ENCODE results near the gene KIAA1549. TPM values are rescaled to one million over a fixed set of nuclear protein-coding genes. Genes with fewer than 3 reads are reported as not detected.
"Not testable (repeated sequence)": the region's sequence is repeated elsewhere in the genome, so short reads cannot be mapped to it uniquely, and the experiment has no call there.

Gene KIAA1549
- total RNA-seq, 1 donor from 2014 or later: 2.1 TPM

- ATAC-seq (ENCODE audit: poor library complexity): no peak
- intact Hi-C loops (cut with DNase I): no loop called here
- no peak for DNase-seq
Observed at GRCh38 chr7:138804618-138805017, 176.6 kb downstream of the KIAA1549 start.

- DNase-seq: no peak
- ATAC-seq (ENCODE audit: poor library complexity): no peak
- intact Hi-C loops (cut with DNase I): no loop called here
Observed at GRCh38 chr7:138802706-138803105, 178.5 kb downstream of the KIAA1549 start.

DNA sequence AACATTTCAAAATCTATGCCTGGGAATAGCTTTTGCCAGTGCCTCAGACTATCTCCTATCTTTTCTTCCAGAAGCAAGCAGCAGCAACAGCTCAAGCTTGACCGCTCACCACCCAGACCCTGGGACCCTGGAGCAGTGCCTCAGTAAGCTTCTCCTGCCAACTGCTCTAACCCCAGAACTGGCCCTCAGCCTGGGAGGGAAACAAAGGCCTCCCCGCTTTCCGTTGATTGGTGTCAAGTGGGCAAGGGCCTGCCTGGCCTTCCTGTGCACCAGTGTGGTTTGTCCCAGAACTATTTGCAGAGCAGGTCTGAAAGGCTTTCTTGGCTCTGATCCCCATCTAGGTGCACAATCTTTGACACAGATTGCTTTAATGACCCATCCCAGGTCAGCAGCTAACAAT is 179.9 kb downstream of the KIAA1549 start:
- ATAC-seq (ENCODE audit: poor library complexity) (no peak), DNase-seq (no peak)
- intact Hi-C loops (cut with DNase I): no loop called here

- intact Hi-C loops (cut with DNase I): no loop called here
- no peak for DNase-seq
- ATAC-seq (ENCODE audit: poor library complexity): no peak
Observed at GRCh38 chr7:138799336-138800000, 181.7 kb downstream of the KIAA1549 start.

DNA sequence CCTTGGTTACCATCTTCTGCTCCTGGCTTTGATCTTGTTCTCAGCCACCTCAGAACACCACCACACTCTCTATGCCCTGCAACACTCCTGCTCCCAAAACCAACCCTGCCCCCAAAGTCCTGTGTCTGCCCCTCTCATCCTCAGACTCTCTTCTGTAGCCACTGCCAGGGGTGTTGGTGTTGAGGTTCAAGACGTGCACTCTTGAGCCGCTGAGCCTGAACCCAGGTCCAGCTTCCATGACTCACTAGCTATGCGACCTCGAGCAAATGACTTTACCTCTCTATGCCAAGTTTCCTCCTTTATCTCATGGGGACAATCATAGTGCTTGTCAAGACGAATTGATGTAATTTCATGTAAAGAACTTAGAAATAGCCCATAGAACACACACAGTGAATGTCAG is 182.4 kb downstream of the KIAA1549 start:
- intact Hi-C loops (cut with DNase I): no loop called here
- DNase-seq: no peak
- no peak for ATAC-seq (ENCODE audit: poor library complexity)

DNA sequence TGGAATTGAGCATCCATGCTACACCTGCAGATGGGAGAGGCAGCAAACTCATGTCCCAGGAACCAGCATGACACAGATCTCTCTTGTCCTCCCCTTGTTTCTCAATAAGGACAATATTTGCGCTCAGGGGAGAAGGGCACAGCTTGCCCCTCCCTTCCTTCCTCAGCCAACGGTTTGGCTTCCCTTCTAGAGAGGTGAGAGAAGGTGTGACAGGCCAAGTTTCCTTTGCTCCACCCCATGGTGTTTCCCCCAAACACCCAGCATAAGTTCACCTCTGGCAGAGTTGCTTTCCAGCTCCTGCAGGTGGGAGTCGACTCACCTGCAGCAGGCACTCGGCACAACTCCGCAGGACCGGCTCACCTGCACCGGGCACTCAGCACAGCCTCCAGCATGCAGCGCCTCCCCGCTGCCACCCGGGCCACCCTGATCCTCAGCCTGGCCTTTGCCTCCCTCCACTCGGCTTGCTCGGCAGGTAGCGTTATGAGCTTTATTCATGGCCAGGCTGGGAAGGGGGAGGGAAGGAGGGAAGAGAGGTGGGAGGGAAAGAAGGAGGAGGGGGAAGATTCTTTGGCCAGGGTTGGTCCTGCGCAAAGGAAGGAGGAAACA is 183.4 kb downstream of the KIAA1549 start, which contains the start of the genes ATP6V0A4 and TMEM213:
ATP6V0A4 (minus strand) TSS at position 482 of the 606 bp plus-strand sequence. CDS start 26,949 bp downstream, outside the sequence.
TMEM213 (plus strand) TSS at position 280 of the 606 bp plus-strand sequence; CDS start at position 391, 111 bp downstream.
- intact Hi-C loops (cut with DNase I): no loop called here

GRCh38 chr7:138797046-138797445 is 184.1 kb downstream of the KIAA1549 start:
- ATAC-seq (ENCODE audit: poor library complexity); intact Hi-C loops (cut with DNase I); DNase-seq: not testable (repeated sequence)

More for the DNA sequence above, 183.4 kb downstream of the KIAA1549 start, which contains the start of the genes ATP6V0A4 and TMEM213:
- no peak for DNase-seq
- ATAC-seq (ENCODE audit: poor library complexity): no peak

- intact Hi-C loops (cut with DNase I): no loop called here
- DNase-seq: no peak
- ATAC-seq (ENCODE audit: poor library complexity): no peak
Observed at GRCh38 chr7:138796038-138796615, 185.1 kb downstream of the KIAA1549 start.

DNA sequence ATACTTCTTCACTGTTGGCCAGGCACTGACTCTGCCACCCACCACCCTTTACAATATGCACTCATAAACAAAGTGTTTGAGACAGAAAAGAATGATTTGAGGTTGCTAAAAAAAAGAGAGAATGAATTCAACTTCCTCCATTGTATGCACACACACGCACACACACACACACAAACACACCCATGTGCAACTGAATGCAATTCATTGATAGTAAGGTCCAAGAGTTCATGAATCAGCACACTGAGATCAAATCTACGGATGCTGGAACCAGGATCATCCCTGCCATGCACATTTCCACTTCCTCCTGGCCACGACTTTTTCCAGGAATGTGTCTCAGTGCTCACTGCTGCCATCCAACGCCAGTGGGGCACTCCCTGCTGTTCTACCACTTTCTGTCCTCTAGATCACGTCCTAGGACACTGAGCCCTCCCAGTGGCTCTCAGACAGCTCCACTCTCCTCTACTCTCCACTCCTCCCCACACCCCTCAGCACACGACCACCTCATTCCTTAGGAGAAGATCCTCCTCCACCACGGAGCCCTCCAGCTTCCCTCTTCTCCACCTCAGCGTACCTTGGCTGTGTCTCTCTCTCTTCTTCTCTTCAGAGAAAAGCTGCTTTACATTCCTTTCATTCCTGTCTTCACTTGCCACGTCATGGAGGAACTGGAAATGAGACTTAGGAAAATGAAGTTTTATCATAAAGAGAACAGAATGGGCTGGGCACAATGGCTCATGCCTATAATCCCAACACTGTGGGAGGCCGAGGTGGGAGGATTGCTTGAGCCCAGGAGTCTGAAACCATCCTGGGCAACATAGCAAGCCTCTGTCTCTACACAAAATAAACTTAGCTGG is 195.4 kb downstream of the KIAA1549 start:
- no peak for ATAC-seq (ENCODE audit: poor library complexity)
- no peak for DNase-seq
- intact Hi-C loops (cut with DNase I): no loop called here

GRCh38 chr7:138784692-138785091 is 196.5 kb downstream of the KIAA1549 start:
- no peak for ATAC-seq (ENCODE audit: poor library complexity)
- intact Hi-C loops (cut with DNase I): no loop called here
- DNase-seq: no peak

Other genes starting within 250 kb of the KIAA1549 start
- not detected for gene TMEM213, start 183.4 kb downstream of the KIAA1549 start, total RNA-seq
- gene ATP6V0A4, start 183.2 kb downstream of the KIAA1549 start, total RNA-seq: not detected
- 2.9 TPM for gene ZC3HAV1L, start 54.7 kb upstream of the KIAA1549 start, total RNA-seq
- 6.5 TPM for gene ZC3HAV1, start 128.3 kb upstream of the KIAA1549 start, total RNA-seq
- gene UBN2, start 249.8 kb upstream of the KIAA1549 start, total RNA-seq: 11.9 TPM

All from Right ventricle myocardium superior (tissue), 1 donor.